ENCODE data around the gene EEF1AKMT3.

- TF ChIP-seq CTCF (IDR thresholded peaks at IDR 0.05; ENCODE audit: low read depth, low read length, missing input control), result no peak
- TF ChIP-seq YY1 (IDR thresholded peaks at IDR 0.05), result no peak
- TF ChIP-seq, protein P1, sequence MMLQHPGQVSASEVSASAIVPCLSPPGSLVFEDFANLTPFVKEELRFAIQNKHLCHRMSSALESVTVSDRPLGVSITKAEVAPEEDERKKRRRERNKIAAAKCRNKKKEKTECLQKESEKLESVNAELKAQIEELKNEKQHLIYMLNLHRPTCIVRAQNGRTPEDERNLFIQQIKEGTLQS (IDR thresholded peaks at IDR 0.05), result no peak
- no peak for TF ChIP-seq GABPA (IDR thresholded peaks at IDR 0.05 in 1 of 2, conservative IDR thresholded peaks at IDR 0.05 in 1 of 2)
- TF ChIP-seq JUND (IDR thresholded peaks at IDR 0.05), result no peak
- no peak for TF ChIP-seq HNF4G (IDR thresholded peaks at IDR 0.05)
- no peak for TF ChIP-seq TAF1 (conservative IDR thresholded peaks at IDR 0.05)
- no peak for TF ChIP-seq RAD21 (IDR thresholded peaks at IDR 0.05)
- TF ChIP-seq, protein P2, sequence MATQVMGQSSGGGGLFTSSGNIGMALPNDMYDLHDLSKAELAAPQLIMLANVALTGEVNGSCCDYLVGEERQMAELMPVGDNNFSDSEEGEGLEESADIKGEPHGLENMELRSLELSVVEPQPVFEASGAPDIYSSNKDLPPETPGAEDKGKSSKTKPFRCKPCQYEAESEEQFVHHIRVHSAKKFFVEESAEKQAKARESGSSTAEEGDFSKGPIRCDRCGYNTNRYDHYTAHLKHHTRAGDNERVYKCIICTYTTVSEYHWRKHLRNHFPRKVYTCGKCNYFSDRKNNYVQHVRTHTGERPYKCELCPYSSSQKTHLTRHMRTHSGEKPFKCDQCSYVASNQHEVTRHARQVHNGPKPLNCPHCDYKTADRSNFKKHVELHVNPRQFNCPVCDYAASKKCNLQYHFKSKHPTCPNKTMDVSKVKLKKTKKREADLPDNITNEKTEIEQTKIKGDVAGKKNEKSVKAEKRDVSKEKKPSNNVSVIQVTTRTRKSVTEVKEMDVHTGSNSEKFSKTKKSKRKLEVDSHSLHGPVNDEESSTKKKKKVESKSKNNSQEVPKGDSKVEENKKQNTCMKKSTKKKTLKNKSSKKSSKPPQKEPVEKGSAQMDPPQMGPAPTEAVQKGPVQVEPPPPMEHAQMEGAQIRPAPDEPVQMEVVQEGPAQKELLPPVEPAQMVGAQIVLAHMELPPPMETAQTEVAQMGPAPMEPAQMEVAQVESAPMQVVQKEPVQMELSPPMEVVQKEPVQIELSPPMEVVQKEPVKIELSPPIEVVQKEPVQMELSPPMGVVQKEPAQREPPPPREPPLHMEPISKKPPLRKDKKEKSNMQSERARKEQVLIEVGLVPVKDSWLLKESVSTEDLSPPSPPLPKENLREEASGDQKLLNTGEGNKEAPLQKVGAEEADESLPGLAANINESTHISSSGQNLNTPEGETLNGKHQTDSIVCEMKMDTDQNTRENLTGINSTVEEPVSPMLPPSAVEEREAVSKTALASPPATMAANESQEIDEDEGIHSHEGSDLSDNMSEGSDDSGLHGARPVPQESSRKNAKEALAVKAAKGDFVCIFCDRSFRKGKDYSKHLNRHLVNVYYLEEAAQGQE (IDR thresholded peaks at IDR 0.05), result no peak
- no peak for TF ChIP-seq HNF4A (conservative IDR thresholded peaks at IDR 0.05)
- TF ChIP-seq MAX (IDR thresholded peaks at IDR 0.05), result no peak
Measured at GRCh38 chr12:57739387-57739786, 33.0 kb upstream of the EEF1AKMT3 start.

Measured in liver (tissue), 3 donors.